CD4-positive, alpha-beta T cell treated with Interferon alpha-2 for 1 hour (primary cell): ENCODE results near the gene RSPO4.

Source experiments
- DNase-seq, 2 donors: peaks; one replicate each; pipeline ENCODE4 v3.0.0-alpha.2; 2020 to 2022

The RSPO4 gene

GRCh38 chr20:967796-968742, 34.0 kb downstream of the RSPO4 start:
- peak; percentile 17 to 38 for DNase-seq

- no peak for DNase-seq
These were observed 36.2 kb downstream of the RSPO4 start for GRCh38 chr20:965956-966355.

GRCh38 chr20:963795-964194, 38.3 kb downstream of the RSPO4 start:
- no peak for DNase-seq

- no peak for DNase-seq
These were observed 39.4 kb downstream of the RSPO4 start for GRCh38 chr20:962683-963082.

GRCh38 chr20:962223-962622, 39.9 kb downstream of the RSPO4 start:
- no peak for DNase-seq

- DNase-seq = no peak
These were observed 40.3 kb downstream of the RSPO4 start for GRCh38 chr20:961768-962167.

- DNase-seq = no peak
These were observed 42.0 kb downstream of the RSPO4 start for GRCh38 chr20:959996-960615.

- no peak for DNase-seq
These were observed 42.9 kb downstream of the RSPO4 start for GRCh38 chr20:958936-959815.

GRCh38 chr20:957544-957943, 44.6 kb downstream of the RSPO4 start:
- no peak for DNase-seq

- DNase-seq = peak; percentile 70 to 77
These were observed 45.7 kb downstream of the RSPO4 start for GRCh38 chr20:956330-956951.

GRCh38 chr20:955656-956055, 46.5 kb downstream of the RSPO4 start:
- no peak for DNase-seq

- no peak for DNase-seq
These were observed 47.0 kb downstream of the RSPO4 start for GRCh38 chr20:955111-955510.

- DNase-seq = no peak
These were observed 48.4 kb downstream of the RSPO4 start for GRCh38 chr20:953742-954141.

- no peak for DNase-seq
These were observed 49.8 kb downstream of the RSPO4 start for GRCh38 chr20:952196-952795.

- no peak for DNase-seq
These were observed 50.5 kb downstream of the RSPO4 start for GRCh38 chr20:951384-952169.

- DNase-seq = no peak
These were observed 52.4 kb downstream of the RSPO4 start for GRCh38 chr20:949717-950116.

GRCh38 chr20:946826-947225, 55.3 kb downstream of the RSPO4 start:
- DNase-seq = no peak

GRCh38 chr20:945841-946240, 56.3 kb downstream of the RSPO4 start:
- no peak for DNase-seq

GRCh38 chr20:944774-945410, 57.2 kb downstream of the RSPO4 start:
- no peak for DNase-seq

- no peak for DNase-seq
These were observed 58.0 kb downstream of the RSPO4 start for GRCh38 chr20:944148-944547.

- DNase-seq = no peak
These were observed 59.5 kb downstream of the RSPO4 start for GRCh38 chr20:942611-943010.
